Common myeloid progenitor, CD34-positive (primary cell): ENCODE results near the gene PRXL2A.
"Not testable (repeated sequence)": the region's sequence is repeated elsewhere in the genome, so short reads cannot be mapped to it uniquely, and the experiment has no call there.

Source experiments
- CTCF ChIA-PET: fragments of 350-600 bp; sonication (Branson Sonifier 250); formaldehyde crosslinking; loops from one replicate; lab custom pipeline; 2021; ENCODE audit warnings: antibody characterized with exemption; lab: Charles Lee
- POLR2A ChIA-PET: fragments of 350-600 bp; sonication (Branson Sonifier 250); formaldehyde crosslinking; loops from one replicate; lab custom pipeline; 2021; ENCODE audit warnings: antibody characterized with exemption; lab: Charles Lee
- DNase-seq, 3 donors: peaks; one replicate each; pipeline versions ENCODE4 v3.0.0 to v3.0.0-alpha.2; 2013
- H3K27ac ChIP-seq, 2 experiments: 1 replicate in 1 of 2; 2 replicates in 1 of 2; pipeline ENCODE4 v1.7.0; 2013; ENCODE audit warnings: inconsistent platforms in 2 of 2, low read length in 2 of 2, mild to moderate bottlenecking in 2 of 2, low read depth in 1 of 2, moderate library complexity in 1 of 2; ENCODE audit not compliant: severe bottlenecking in 2 of 2, insufficient read depth in 1 of 2, poor library complexity in 1 of 2
- H3K27me3 ChIP-seq, 5 experiments: replicated peaks in 2 of 5; 1 replicate in 3 of 5; 2 replicates in 2 of 5; pipeline versions ENCODE4 v1.6.1 to v1.7.0; 2013; ENCODE audit warnings: low read length in 4 of 5, mild to moderate bottlenecking in 2 of 5, moderate library complexity in 2 of 5, inconsistent platforms in 1 of 5; ENCODE audit not compliant: insufficient read depth in 5 of 5, control insufficient read depth in 4 of 5
- H3K36me3 ChIP-seq, 4 experiments: 1 replicate in 2 of 4; 2 replicates in 2 of 4; pipeline versions ENCODE4 v1.6.1 to v1.7.0; 2013; ENCODE audit warnings: low read length in 3 of 4, control low read depth in 1 of 4, mild to moderate bottlenecking in 1 of 4; ENCODE audit not compliant: control insufficient read depth in 4 of 4, insufficient read depth in 4 of 4
- H3K4me1 ChIP-seq, 4 experiments: 1 replicate in 3 of 4; 2 replicates in 1 of 4; pipeline versions ENCODE4 v1.6.1 to v1.7.1; 2013; ENCODE audit warnings: low read length in 3 of 4, mild to moderate bottlenecking in 3 of 4, control low read depth in 1 of 4, inconsistent platforms in 1 of 4, moderate library complexity in 1 of 4; ENCODE audit not compliant: control insufficient read depth in 4 of 4, insufficient read depth in 4 of 4; ENCODE audit errors: control extremely low read depth in 1 of 4
- H3K4me3 ChIP-seq, 7 experiments: 1 replicate in 4 of 7; 2 replicates in 3 of 7; pipeline versions ENCODE4 v1.5.1 to v1.7.0; 2013; ENCODE audit warnings: mild to moderate bottlenecking in 7 of 7, low read length in 6 of 7, moderate library complexity in 6 of 7, inconsistent platforms in 2 of 7, low read depth in 2 of 7, control low read depth in 1 of 7; ENCODE audit not compliant: insufficient read depth in 4 of 7, control insufficient read depth in 1 of 7; ENCODE audit errors: extremely low read depth in 1 of 7
- H3K9me3 ChIP-seq, 5 experiments: 1 replicate in 4 of 5; 2 replicates in 1 of 5; pipeline versions ENCODE4 v1.6.1 to v1.7.1; 2013; ENCODE audit warnings: low read length in 4 of 5, mild to moderate bottlenecking in 2 of 5, inconsistent platforms in 1 of 5, low read depth in 1 of 5, moderate library complexity in 1 of 5; ENCODE audit not compliant: control insufficient read depth in 4 of 5, insufficient read depth in 2 of 5; ENCODE audit errors: control extremely low read depth in 1 of 5
- WGBS: methylation state at CpG from one replicate; pipeline ENCODE4 v1.1.5; 2013; ENCODE audit not compliant: insufficient coverage; 5-methylcytosine and 5-hydroxymethylcytosine counted together

PRXL2A gene

GRCh38 chr10:80473692-80474596 lies 65.6 kb downstream of the PRXL2A start:
- H3K4me1 ChIP-seq: peaks cover 0 to 3% (median under 1%) of the 10 kb centered on the region in 4 experiments
- 98% methylated on average over 6 of the region's 8 CpGs for WGBS
- peaks cover 2 to 20% (median 8%) of the 10 kb centered on the region in 5 experiments for H3K9me3 ChIP-seq
- CTCF ChIA-PET: interaction anchor here (0.5 to 3.6 kb wide), 6 partner anchors 10 to 31 kb away, joined by 3 to 14 read pairs (median 6); no protein-coding TSS in a partner anchor
- POLR2A ChIA-PET: interaction anchor here (0.6 kb wide), 1 partner anchor 11 kb away, joined by 3 read pairs; no protein-coding TSS in a partner anchor
- H3K27me3 ChIP-seq: no peaks in the 10 kb centered on the region
- no peak for DNase-seq
- H3K27ac ChIP-seq: no peak overlapping the region
- peaks cover 0 to 37% (median 22%) of the 10 kb centered on the region in 4 experiments for H3K36me3 ChIP-seq
- no peak overlapping the region for H3K4me3 ChIP-seq

GRCh38 chr10:80474597-80474910 lies 66.2 kb downstream of the PRXL2A start:
- H3K27me3 ChIP-seq: no peaks in the 10 kb centered on the region
- no peak for DNase-seq
- no peak overlapping the region for H3K27ac ChIP-seq
- H3K36me3 ChIP-seq: peaks cover 0 to 32% (median 21%) of the 10 kb centered on the region in 4 experiments
- ChIA-PET POLR2A (no interaction called here), CTCF (interaction anchor here (0.5 to 3.6 kb wide), 6 partner anchors 10 to 31 kb away, joined by 3 to 14 read pairs (median 6); no protein-coding TSS in a partner anchor)
- peaks cover 2 to 20% (median 8%) of the 10 kb centered on the region in 5 experiments for H3K9me3 ChIP-seq
- no peaks in the 10 kb centered on the region for H3K4me1 ChIP-seq
- WGBS: 100% methylated on average over 1 of the region's 2 CpGs
- H3K4me3 ChIP-seq: no peak overlapping the region

DNA sequence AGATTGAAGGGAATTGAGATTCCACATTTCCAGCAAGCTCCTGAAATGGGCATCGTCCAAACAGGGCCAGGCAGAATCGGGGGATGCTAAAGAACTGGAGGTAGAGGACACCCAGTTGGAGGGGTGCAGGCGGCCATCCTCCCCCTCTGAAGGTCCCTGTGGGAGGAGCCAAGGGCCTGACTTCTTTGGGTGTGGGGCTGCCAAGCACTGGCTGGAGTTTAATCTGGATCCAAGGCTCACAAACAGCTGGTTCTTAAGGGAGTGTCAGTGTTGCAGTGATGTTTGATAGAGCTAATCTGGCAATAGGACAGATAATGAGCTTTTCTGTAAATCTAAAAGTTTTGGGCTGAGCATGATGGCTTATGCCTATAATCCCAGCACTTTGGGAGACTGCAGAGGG lies 66.6 kb downstream of the PRXL2A start:
- CTCF ChIA-PET: interaction anchor here (1.3 to 3.6 kb wide), 5 partner anchors 9 to 30 kb away, joined by 3 to 14 read pairs (median 9); no protein-coding TSS in a partner anchor
- no peaks in the 10 kb centered on the region for H3K27me3 ChIP-seq
- DNase-seq: no peak
- POLR2A ChIA-PET: no interaction called here
- 96% methylated on average over 3 of the region's 3 CpGs for WGBS
- no peak overlapping the region for H3K27ac ChIP-seq
- no peaks in the 10 kb centered on the region for H3K4me1 ChIP-seq
- no peak overlapping the region for H3K4me3 ChIP-seq
- peaks cover 0 to 31% (median 21%) of the 10 kb centered on the region in 4 experiments for H3K36me3 ChIP-seq
- H3K9me3 ChIP-seq: peaks cover 2 to 20% (median 8%) of the 10 kb centered on the region in 5 experiments

DNA sequence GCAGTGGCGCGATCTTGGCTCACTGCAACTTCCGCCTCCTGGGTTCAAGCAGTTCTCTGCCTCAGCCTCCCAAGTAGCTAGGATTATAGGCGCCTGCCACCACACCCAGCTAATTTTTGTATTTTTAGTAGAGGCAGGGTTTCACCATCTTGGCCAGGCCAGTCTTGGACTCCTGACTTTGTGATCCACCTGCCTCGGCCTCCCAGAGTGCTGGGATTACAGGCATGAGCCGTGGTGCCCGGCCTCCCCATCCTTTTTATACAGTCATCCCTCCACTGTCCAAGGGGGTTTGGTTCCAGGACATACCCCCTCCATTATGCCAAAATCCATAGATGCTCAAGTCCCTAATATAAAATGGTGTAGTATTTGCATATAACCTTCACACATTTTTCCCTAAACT lies 67.3 kb downstream of the PRXL2A start:
- H3K27me3 ChIP-seq, DNase-seq, POLR2A ChIA-PET, H3K4me3 ChIP-seq, H3K4me1 ChIP-seq, H3K27ac ChIP-seq: not testable (repeated sequence)
- peaks cover 2 to 20% (median 8%) of the 10 kb centered on the region in 5 experiments for H3K9me3 ChIP-seq
- CTCF ChIA-PET: interaction anchor here (1.3 to 3.1 kb wide), 3 partner anchors 11 to 30 kb away, joined by 3 to 14 read pairs (median 9); no protein-coding TSS in a partner anchor
- H3K36me3 ChIP-seq: peaks cover 0 to 27% (median 19%) of the 10 kb centered on the region in 4 experiments
- WGBS: 87% methylated on average over 2 of the region's 7 CpGs

DNA sequence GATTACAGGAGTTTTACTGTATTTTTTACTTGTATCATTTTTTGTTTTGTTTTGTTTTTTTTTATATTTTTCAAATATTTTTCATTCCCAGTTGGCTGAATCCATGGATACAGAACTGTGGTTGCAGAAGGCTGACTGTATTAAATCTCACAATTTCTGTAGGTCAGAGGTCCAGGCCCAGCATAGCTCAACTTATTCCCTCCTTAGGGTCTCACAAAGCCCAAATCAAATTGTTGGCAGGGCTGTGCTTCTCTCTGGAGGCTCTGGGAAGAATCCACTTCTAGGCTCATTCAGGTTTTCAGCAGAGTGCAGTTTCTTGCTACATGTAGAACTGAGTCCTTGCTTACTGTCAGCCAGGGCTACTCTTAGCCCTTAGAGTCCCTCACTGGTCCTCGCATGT lies 68.3 kb downstream of the PRXL2A start:
- CTCF ChIA-PET: interaction anchor here (0.9 to 1.8 kb wide), 3 partner anchors 21 to 32 kb away, joined by 3 to 7 read pairs (median 5); no protein-coding TSS in a partner anchor
- POLR2A ChIA-PET: no interaction called here
- Histone ChIP-seq H3K4me1 (no peaks in the 10 kb centered on the region), H3K27me3 (no peaks in the 10 kb centered on the region), H3K4me3 (peak overlapping the region in 1 of 7 experiments; percentile 28), H3K9me3 (peaks cover 2 to 20% (median 8%) of the 10 kb centered on the region in 5 experiments), H3K36me3 (peaks cover 0 to 23% (median 13%) of the 10 kb centered on the region in 4 experiments), H3K27ac (no peak overlapping the region)
- DNase-seq: no peak
- 100% methylated on average over 1 of the region's 1 CpG for WGBS

GRCh38 chr10:80477813-80478212 lies 69.5 kb downstream of the PRXL2A start:
- ChIA-PET POLR2A (no interaction called here), CTCF (interaction anchor here (1.7 to 2.1 kb wide), 3 partner anchors 11 to 33 kb away, joined by 5 to 10 read pairs (median 7); no protein-coding TSS in a partner anchor)
- Histone ChIP-seq H3K4me1 (no peaks in the 10 kb centered on the region), H3K27me3 (no peaks in the 10 kb centered on the region), H3K36me3 (peaks cover 0 to 22% (median 13%) of the 10 kb centered on the region in 4 experiments), H3K4me3 (no peak overlapping the region), H3K9me3 (peaks cover 2 to 20% (median 8%) of the 10 kb centered on the region in 5 experiments), H3K27ac (no peak overlapping the region)
- no peak for DNase-seq
- WGBS: 93% methylated on average over 2 of the region's 2 CpGs
